G401.6 (cell line): ENCODE results near the gene HMGA1.

Experiments used
- FAIRE-seq: peaks from 2 replicates; lab custom pipeline; 2012; peaks lifted over from hg19 to GRCh38; lab: Jason Lieb, UNC

Gene HMGA1

DNA sequence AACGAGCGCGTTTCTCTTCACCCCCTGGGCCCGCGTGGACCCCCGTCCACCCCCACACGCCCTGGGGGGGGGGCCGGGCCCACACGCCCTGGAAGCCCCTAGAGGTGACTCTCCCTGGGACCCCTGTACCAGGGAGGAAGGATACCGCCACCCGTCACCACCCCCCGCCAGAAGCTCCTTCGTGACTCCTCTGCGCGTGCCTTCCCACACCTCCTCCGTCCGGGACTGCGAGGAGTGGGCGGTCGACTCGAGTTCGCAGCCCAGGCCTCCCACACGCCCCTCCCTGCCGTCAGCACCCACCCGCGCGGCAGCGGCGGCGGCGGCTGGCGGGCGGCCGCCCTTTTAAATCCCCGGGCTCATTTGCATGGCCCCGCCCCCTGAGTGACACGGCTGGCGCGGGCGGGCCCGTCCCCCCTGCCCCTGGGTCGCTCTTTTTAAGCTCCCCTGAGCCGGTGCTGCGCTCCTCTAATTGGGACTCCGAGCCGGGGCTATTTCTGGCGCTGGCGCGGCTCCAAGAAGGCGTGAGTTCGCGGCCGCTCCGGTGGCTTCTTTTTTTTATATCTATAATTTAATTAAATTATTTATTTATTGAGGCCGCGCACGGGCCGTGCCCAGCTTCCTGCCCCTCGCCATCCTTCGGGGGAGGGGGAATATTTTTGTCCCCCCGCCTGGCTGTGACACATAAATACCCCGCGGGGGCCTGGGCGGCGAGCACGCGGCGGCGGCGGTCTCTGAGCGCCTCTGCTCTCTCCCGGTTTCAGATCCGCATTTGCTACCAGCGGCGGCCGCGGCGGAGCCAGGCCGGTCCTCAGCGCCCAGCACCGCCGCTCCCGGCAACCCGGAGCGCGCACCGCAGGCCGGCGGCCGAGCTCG, at the start of gene HMGA1:
HMGA1 (plus strand) TSS at position 431 of the 873 bp plus-strand sequence. CDS start 3,908 bp downstream, outside the sequence.
- FAIRE-seq = peak; percentile 86

DNA sequence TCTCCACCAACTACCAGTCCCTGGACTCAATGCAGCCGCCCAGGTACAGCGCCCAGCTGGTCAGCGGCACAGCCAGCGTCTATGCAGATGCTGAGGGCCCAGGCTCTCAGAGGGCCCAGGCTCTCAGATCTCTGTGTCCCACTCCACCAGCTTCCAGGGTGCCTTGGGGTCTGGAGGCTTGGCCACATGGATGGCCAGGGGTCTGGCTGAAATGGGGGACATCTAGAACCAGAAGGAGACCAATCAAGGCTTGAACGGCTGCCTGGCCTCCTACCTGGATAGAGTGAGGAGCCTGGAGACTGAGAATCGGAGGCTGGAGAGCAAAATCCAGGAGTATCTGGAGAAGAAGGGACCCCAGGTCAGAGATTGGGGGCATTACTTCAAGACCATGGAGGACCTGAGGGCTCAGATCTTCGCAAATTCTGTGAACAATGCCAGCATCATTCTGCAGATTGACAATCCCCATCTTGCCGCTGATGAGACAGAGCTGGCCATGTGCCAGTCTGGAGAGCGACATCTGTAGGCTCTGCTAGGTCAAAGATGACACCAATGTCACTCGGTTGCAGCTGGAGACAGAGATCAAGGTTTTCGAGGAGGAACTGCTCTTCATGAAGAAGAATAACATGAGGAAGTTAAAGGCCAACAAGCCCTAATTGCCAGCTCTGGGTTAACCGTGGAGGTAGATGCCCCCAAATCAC, 46.7 kb upstream of the HMGA1 start:
- no peak for FAIRE-seq

DNA sequence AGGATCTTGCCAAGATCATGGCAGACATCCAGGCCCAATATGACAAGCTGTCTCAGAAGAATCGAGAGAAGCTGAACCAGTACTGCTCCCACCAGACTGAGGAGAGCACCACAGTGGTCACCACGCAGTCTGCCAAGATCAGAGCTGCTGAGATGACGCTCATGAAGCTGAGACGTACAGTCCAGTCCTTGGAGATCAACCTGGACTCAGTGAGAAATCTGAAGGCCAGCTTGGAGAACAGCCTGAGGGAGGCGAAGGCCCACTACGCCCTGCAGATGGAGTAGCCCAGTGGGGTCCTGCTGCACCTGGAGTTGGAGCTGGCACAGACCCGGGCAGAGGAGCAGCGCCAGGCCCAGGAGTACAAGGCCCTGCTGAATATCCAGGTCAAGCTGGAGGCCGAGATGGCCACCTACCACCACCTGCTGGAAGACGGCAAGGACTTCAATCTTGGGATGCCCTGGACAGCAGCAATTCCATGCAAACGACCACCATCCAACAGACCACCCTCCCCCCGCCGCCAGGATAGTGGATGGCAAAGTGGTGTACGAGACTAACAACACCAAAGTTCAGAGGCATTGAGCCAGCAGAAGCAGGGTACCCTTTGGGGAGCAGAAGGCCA, 46.1 kb upstream of the HMGA1 start:
- FAIRE-seq = no peak

GRCh38 chr6:34194772-34195171, 41.9 kb upstream of the HMGA1 start:
- FAIRE-seq = no peak

GRCh38 chr6:34195726-34196115, 41.0 kb upstream of the HMGA1 start:
- FAIRE-seq = no peak

- FAIRE-seq = no peak
These were observed 40.4 kb upstream of the HMGA1 start for GRCh38 chr6:34196116-34196832.

GRCh38 chr6:34196833-34197195, 39.9 kb upstream of the HMGA1 start:
- no peak for FAIRE-seq

DNA sequence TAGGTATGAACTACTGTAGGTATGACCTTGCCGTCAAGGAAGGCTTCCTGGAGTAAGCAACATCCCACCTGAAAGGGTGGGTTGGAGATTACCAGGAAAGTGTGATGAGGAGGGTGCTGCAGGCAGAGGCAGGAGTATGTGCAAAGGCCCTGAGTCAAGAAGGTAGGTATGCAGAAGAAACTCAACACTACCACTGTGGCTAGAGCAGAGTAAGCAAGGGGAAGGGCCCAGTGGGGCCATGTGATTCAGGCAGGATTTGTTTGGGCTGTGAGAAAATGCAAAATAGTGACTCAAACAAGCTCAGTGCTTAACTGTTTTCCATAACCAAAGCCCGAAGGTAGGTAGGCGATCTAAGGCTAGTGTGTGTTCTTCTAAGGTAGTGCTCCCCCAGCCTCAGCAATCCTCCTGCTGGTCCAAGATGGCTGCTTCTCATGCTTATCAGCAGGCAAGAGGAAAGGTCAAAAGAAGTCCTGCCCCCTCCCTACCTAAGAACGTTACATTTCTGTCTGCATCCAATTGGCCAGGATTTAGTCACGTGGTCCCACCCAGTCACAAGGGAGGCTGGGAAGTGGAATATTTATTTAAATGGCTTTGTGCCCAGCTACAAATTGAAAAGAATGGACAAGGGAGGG, 36.2 kb upstream of the HMGA1 start:
- no peak for FAIRE-seq

- no peak for FAIRE-seq
These were observed 35.1 kb upstream of the HMGA1 start for GRCh38 chr6:34201455-34202107.

- peak; percentile 91 for FAIRE-seq
These were observed 34.1 kb upstream of the HMGA1 start for GRCh38 chr6:34202329-34203201.

DNA sequence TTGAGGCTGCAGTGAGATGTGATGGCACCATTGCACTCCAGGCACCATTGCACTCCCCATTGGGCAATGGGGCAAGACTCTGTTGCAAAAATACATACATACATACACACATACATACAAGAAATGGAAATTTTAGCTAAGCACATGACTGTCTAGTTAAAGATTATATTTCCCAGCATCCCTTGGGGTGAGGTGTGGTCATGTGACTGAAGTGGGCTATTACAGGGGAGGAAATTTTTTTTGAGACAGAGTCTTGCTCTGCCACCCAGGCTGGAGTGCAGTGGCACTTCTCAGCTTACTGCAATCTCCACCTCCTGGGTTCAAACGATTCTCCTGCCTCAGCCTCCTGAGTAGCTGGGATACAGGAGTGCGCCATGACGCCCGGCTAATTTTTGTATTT, 32.0 kb upstream of the HMGA1 start:
- no peak for FAIRE-seq

- FAIRE-seq = no peak
These were observed 31.2 kb upstream of the HMGA1 start for GRCh38 chr6:34205466-34205865.

DNA sequence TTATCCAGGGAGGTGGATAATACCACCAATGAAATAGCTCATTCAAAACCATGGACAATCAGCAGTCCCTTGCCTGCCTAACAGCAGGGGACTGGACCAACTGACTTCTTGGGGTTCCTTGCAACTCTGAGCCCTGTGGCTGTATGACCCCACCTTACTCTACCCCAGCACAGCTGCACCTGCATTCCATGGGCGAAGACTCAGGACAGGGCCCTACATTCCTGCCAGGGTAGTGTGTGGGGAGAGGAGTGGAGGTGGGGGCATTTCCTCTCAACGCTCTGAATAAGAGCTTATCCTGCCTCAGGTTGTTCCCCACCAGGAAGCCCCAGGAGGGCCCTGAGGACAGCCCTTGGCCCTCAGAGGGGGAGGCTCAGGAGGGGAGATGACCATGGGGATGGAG, 30.8 kb upstream of the HMGA1 start:
- FAIRE-seq = no peak

DNA sequence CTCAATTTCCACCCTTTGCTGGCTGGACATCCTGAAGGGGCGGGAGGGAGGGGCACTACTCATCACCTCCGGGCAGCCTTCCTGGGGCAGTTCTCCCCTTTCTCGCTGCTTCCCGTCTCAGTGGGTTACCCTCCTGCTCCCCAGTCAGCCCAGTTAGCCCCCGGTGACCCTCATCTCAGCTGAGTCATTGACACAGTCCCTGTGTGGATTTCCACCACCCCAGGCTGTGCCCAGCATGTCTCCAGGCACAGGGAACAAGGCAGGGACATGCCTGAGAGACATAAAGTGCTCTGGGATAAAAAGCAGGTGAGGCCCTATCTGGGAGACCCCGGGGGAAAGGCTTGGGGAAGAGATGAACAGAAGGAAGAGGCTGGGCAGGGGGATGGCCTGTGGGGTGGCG, 29.9 kb upstream of the HMGA1 start:
- FAIRE-seq = no peak

DNA sequence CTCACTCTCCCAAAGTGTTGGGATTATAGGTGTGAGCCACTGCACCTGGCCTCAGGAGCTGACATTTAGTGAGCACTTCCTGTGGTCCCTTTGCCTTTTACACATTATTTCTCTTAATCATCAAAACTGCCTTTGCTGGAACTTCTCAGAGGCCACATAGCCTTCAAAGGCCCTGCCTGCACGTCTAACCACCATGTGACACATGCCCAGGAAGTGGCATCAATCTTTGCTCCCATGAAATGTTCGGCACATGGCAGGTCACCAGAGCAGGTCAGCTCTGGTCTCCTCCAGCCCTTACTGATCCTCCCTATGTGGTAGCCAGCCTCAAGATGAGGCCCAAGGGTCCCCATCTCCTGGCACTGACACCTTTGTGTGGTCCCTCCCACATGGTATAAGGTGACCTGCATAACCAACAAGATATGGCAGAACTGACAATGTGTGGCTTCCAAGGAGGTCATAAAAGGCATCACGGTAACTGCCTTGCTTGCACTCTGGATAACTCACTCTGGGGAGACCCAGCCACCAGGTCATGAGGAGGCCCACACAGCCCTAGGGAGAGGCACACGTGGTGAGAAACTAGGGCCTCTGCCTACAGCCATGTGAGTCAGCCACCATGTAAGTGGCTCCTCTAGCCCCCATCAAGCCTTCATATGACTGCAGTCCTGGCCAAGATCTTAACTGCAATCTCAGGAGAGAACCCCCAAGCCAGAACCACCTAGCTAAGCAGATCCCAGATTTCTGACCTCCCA, 28.8 kb upstream of the HMGA1 start:
- no peak for FAIRE-seq

DNA sequence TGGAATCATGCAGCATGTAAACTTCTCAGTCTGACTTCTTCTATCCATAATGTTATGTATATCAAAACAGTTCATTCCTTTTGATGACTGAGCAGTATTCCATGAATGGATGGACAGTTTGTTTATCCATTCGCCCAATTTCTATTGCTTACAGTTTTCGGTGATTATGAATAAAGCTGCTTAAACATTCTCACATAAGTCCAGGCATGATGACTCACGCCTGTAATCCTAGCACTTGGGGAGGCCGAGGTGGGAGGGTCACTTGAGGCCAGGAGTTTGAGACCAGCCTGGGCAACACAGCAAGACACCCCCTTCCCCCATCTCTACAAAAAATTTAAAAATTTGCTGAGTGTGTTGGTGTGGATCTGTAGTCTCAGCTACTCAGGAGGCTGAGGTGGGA, 22.9 kb upstream of the HMGA1 start:
- no peak for FAIRE-seq

DNA sequence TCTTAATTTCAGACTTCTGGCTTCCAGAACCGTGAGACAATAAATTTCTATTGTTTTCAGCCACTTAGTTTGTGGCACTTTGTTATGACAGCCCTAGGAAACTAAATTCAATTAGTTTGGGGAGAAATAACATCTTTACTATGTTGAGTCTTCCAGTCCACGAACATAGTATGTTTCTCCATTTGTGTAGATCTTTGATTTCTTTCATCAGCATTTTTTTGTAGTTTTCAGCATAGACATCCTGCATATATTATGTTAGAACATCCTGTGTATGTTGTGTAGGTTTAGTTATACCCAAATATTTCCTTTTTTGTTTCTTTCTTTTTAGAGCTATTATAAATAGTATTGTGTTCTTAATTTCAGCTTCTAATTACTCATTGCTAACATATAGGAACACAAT, 18.0 kb upstream of the HMGA1 start:
- peak; percentile 25 for FAIRE-seq

GRCh38 chr6:34223381-34223955, 13.2 kb upstream of the HMGA1 start:
- FAIRE-seq = no peak
